LNCaP clone FGC (cell line): ENCODE results near the gene SSR3.

Source experiments
- DNase-seq: peaks from one replicate; pipeline ENCODE4 v3.0.0-alpha.2; 2011; ENCODE audit warnings: low read depth
- H3K4me3 ChIP-seq: 2 replicates; pipeline ENCODE4 v1.5.1; 2011; ENCODE audit warnings: mild to moderate bottlenecking, low read depth, low read length, control low read depth
- CTCF ChIP-seq: IDR thresholded peaks from 2 replicates; pipeline ENCODE4 v1.5.1; 2012; ENCODE audit warnings: mild to moderate bottlenecking; ENCODE audit not compliant: control insufficient read depth, insufficient read depth; ENCODE audit errors: extremely low read depth

SSR3 gene

GRCh38 chr3:156527060-156527459 lies 27.9 kb downstream of the SSR3 start:
- no peak for TF ChIP-seq CTCF
- no peak overlapping the region for H3K4me3 ChIP-seq
- no peak for DNase-seq

- H3K4me3 ChIP-seq = no peak overlapping the region
- no peak for DNase-seq
- no peak for TF ChIP-seq CTCF
These were observed 29.1 kb downstream of the SSR3 start for GRCh38 chr3:156525808-156526207.

GRCh38 chr3:156522673-156523072 lies 32.2 kb downstream of the SSR3 start:
- H3K4me3 ChIP-seq = no peak overlapping the region
- no peak for TF ChIP-seq CTCF
- no peak for DNase-seq

GRCh38 chr3:156519758-156520162 lies 35.2 kb downstream of the SSR3 start:
- no peak overlapping the region for H3K4me3 ChIP-seq
- no peak for TF ChIP-seq CTCF
- no peak for DNase-seq

- no peak overlapping the region for H3K4me3 ChIP-seq
- TF ChIP-seq CTCF = no peak
- DNase-seq = no peak
These were observed 36.2 kb downstream of the SSR3 start for GRCh38 chr3:156518726-156519125.

- DNase-seq = no peak
- no peak for TF ChIP-seq CTCF
- H3K4me3 ChIP-seq = no peak overlapping the region
These were observed 38.0 kb downstream of the SSR3 start for GRCh38 chr3:156516961-156517360.

GRCh38 chr3:156516284-156516683 lies 38.6 kb downstream of the SSR3 start:
- H3K4me3 ChIP-seq = no peak overlapping the region
- no peak for TF ChIP-seq CTCF
- DNase-seq = no peak
